Measurements from ENCODE around the gene VAV2.
A peak's percentile ranks its signal among the peaks of the same experiment; 100 is the strongest.
"Not testable (repeated sequence)": the region's sequence is repeated elsewhere in the genome, so short reads cannot be mapped to it uniquely, and the experiment has no call there.

VAV2 gene

GRCh38 chr9:133768859-133769510 lies 223.1 kb downstream of the VAV2 start:
- DNase-seq (ENCODE audit: low read depth): no peak
- no peak for TF ChIP-seq CTCF (conservative IDR thresholded peaks at IDR 0.05; ENCODE audit: control insufficient read depth, insufficient read depth, low read depth, low read length)
- no peak overlapping the region for H3K4me3 ChIP-seq (ENCODE audit: control insufficient read depth, low read depth, low read length)

DNA sequence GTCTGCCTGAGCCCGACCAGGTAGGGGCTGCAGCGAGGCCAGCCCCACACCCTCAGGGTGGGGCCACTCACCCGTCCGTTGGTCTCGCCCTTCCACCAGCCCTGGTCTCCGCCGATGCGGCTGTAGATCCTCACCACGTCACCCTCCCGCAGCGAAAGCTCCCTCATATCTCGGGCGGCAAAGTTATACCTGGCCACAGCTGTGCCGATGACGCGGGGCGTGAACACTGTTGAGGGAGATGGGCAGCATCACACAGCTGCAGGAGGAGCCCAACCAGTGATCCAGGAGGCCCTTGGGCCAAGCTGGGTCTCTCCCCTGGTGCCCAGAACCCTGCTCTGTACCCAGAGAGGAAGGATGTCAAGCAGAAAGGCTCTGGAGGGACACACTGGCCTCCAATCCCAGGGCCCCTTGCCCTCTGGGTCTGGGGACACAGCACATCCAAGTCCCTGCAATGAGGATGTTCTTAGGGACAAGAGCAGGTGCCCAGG lies 223.7 kb downstream of the VAV2 start:
- TF ChIP-seq CTCF (conservative IDR thresholded peaks at IDR 0.05; ENCODE audit: control insufficient read depth, insufficient read depth, low read depth, low read length): no peak
- no peak for DNase-seq (ENCODE audit: low read depth)
- H3K4me3 ChIP-seq (ENCODE audit: control insufficient read depth, low read depth, low read length): no peak overlapping the region

DNA sequence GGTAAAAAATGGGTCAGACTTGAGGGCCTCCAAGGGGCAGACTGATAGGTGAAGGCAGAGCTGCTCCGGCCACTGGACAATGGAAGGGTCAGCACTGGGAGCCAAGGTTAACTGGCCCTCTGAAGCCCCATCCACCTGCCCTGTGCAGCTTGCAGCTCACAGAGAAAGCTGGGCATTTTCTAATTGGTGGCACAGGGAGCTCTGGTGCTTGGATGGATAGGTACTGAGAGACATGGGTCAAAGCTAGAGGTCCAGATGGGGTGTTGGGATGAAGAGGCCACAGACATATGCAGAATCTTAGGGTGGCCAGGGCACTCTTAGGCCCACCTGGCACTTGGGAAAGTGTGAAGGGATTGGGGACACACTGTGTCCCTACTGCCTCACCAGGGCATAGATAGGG lies 224.5 kb downstream of the VAV2 start:
- no peak for DNase-seq (ENCODE audit: low read depth)
- no peak overlapping the region for H3K4me3 ChIP-seq (ENCODE audit: control insufficient read depth, low read depth, low read length)
- no peak for TF ChIP-seq CTCF (conservative IDR thresholded peaks at IDR 0.05; ENCODE audit: control insufficient read depth, insufficient read depth, low read depth, low read length)

GRCh38 chr9:133767008-133767407 lies 225.1 kb downstream of the VAV2 start:
- TF ChIP-seq CTCF (conservative IDR thresholded peaks at IDR 0.05; ENCODE audit: control insufficient read depth, insufficient read depth, low read depth, low read length): no peak
- no peak overlapping the region for H3K4me3 ChIP-seq (ENCODE audit: control insufficient read depth, low read depth, low read length)
- no peak for DNase-seq (ENCODE audit: low read depth)

GRCh38 chr9:133766234-133766633 lies 225.9 kb downstream of the VAV2 start:
- DNase-seq (ENCODE audit: low read depth); H3K4me3 ChIP-seq (ENCODE audit: control insufficient read depth, low read depth, low read length): not testable (repeated sequence)

- peak; percentile 16 for DNase-seq (ENCODE audit: low read depth)
- no peak overlapping the region for H3K4me3 ChIP-seq (ENCODE audit: control insufficient read depth, low read depth, low read length)
- no peak for TF ChIP-seq CTCF (conservative IDR thresholded peaks at IDR 0.05; ENCODE audit: control insufficient read depth, insufficient read depth, low read depth, low read length)
Measured at GRCh38 chr9:133763272-133764183, 228.6 kb downstream of the VAV2 start.

All from fibroblast of mammary gland (primary cell).